HepG2 (cell line): Measurements from ENCODE around the gene FAM210A. TPM values are rescaled to one million over a fixed set of nuclear protein-coding genes. Genes with fewer than 3 reads are reported as not detected.

ENCODE experiments used
- ZHX2 ChIP-seq, 2 experiments: sonication (generic) in 1 of 2; formaldehyde crosslinking in 1 of 2; IDR thresholded peaks; 2 replicates each; pipeline versions ENCODE4 v1.6.1 to v1.9.0; 2014 to 2022; ENCODE audit warnings: antibody characterized with exemption in 1 of 2, borderline replicate concordance in 1 of 2, inconsistent platforms in 1 of 2, low read depth in 1 of 2, missing genetic modification reagents in 1 of 2
- ZNF562 ChIP-seq: sonication (generic); formaldehyde crosslinking; IDR thresholded peaks from 2 replicates; pipeline ENCODE4 v1.8.0; 2022; ENCODE audit warnings: missing genetic modification reagents, borderline replicate concordance
- polyA plus RNA-seq, 8 experiments: library from polyadenylated mRNA; depleted of rRNA in 3 of 8; stranded (reverse) in 7 of 8; unstranded in 1 of 8; fragments of >200 nt; fragmentation: Illumina TruSeq in 4 of 8; extraction: Trizol in 4 of 8; gene quantifications; 2 replicates each; pipeline versions ENCODE4 v1.2.1 to v1.2.3, GENCODE V29; 2011 to 2016; ENCODE audit warnings: low read depth in 4 of 8, missing spikeins in 1 of 8, mixed read lengths in 1 of 8; ENCODE audit not compliant: insufficient read depth in 1 of 8
- total RNA-seq, 5 experiments: library from RNA; depleted of rRNA; stranded (reverse); fragments of >200 nt; fragmentation: Illumina TruSeq; extraction: Trizol; gene quantifications; 2 replicates each; pipeline ENCODE4 v1.2.3, GENCODE V29; 2016; ENCODE audit warnings: low read depth in 1 of 5
- TF ChIP-seq, protein P1 (sequence below): sonication (generic); formaldehyde crosslinking; IDR thresholded peaks from 2 replicates; pipeline ENCODE4 v1.8.0; 2023; ENCODE audit warnings: mild to moderate bottlenecking, missing genetic modification reagents

The FAM210A gene
- total and polyA plus RNA-seq, 2 of the 13 experiments (the other 11 are each of a cell fraction or from before 2014, with no cell fraction given), result 33.2 to 37.5 TPM

DNA sequence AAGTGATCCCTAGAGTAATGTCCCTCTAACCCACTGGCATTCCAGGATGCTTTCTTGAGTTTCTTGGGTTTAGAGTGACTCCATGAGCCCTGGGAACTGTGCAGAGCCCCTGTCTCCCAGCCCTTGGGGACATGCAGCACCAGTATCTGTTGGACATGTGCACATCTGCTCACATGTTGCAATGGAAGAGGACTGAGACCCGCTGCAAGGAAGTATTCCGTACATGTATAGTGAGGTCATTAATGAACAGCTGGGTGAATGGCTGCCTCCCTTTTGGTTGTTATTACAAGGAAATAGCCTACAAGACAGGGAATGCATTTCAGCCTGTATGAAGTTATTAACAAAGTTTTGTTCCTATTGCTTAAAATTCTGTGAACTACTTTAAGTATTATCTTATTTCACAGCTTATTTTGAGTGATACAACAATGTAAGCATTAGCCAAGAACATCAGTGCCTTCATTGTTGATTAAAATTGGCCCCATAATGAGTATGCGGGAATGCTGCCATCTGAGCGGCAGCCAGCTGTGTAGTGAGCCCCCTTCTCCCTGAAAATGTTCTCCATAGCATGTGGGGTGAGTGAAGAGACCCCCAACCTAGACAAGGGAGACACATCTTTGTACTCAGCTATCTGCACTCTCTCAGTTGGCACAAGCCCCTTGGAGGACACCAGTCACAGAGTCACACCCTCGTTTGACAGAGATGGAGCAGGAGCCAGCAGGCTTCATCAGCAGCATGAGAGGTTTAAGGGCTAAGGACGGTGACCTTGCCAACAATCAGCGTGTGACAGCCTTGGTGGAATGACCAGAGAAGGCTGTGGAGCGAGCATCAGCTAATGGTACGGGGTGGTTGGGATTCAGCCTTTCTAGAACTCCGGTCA, 87.4 kb downstream of the FAM210A start (continued):
- TF ChIP-seq ZHX2 (IDR thresholded peaks at IDR 0.05; ENCODE audit: low read depth) (no peak), ZHX2 (CRISPR knock-in tag; IDR thresholded peaks at IDR 0.05; ENCODE audit: borderline replicate concordance) (no peak), ZNF562 (CRISPR knock-in tag) (no peak)
- TF ChIP-seq, protein P1, sequence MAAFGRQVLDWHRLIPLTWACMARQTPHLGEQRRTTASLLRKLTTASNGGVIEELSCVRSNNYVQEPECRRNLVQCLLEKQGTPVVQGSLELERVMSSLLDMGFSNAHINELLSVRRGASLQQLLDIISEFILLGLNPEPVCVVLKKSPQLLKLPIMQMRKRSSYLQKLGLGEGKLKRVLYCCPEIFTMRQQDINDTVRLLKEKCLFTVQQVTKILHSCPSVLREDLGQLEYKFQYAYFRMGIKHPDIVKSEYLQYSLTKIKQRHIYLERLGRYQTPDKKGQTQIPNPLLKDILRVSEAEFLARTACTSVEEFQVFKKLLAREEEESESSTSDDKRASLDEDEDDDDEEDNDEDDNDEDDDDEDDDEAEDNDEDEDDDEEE, result no peak
